IPS-20b (cell line): ENCODE measurements around the gene ANKS1A.
"Not testable (repeated sequence)": the region's sequence is repeated elsewhere in the genome, so short reads cannot be mapped to it uniquely, and the experiment has no call there.

Experiments
- H3K27ac ChIP-seq: one replicate; pipeline ENCODE4 v1.5.1; 2013; ENCODE audit warnings: low read length
- H3K27me3 ChIP-seq: 2 replicates; pipeline ENCODE4 v1.6.1; 2013; ENCODE audit warnings: mild to moderate bottlenecking, low read length, inconsistent platforms; ENCODE audit not compliant: insufficient read depth
- H3K36me3 ChIP-seq: 2 replicates; pipeline ENCODE4 v1.6.1; 2013; ENCODE audit warnings: low read depth, mild to moderate bottlenecking, inconsistent platforms, low read length, moderate library complexity; ENCODE audit not compliant: insufficient read depth
- H3K4me1 ChIP-seq: 2 replicates; pipeline ENCODE4 v1.6.1; 2013; ENCODE audit warnings: mild to moderate bottlenecking, control low read depth, inconsistent platforms, low read length, moderate library complexity; ENCODE audit not compliant: insufficient read depth
- H3K4me3 ChIP-seq: 2 replicates; pipeline ENCODE4 v1.5.1; 2013; ENCODE audit warnings: mild to moderate bottlenecking, low read length, inconsistent platforms
- H3K9ac ChIP-seq: 2 replicates; pipeline ENCODE4 v1.6.1; 2013; ENCODE audit warnings: low read depth, mild to moderate bottlenecking, inconsistent platforms, low read length, moderate library complexity
- H3K9me3 ChIP-seq: 2 replicates; pipeline ENCODE4 v1.6.1; 2013; ENCODE audit warnings: mild to moderate bottlenecking, low read depth, low read length, inconsistent platforms; ENCODE audit not compliant: insufficient read depth

ANKS1A gene

DNA sequence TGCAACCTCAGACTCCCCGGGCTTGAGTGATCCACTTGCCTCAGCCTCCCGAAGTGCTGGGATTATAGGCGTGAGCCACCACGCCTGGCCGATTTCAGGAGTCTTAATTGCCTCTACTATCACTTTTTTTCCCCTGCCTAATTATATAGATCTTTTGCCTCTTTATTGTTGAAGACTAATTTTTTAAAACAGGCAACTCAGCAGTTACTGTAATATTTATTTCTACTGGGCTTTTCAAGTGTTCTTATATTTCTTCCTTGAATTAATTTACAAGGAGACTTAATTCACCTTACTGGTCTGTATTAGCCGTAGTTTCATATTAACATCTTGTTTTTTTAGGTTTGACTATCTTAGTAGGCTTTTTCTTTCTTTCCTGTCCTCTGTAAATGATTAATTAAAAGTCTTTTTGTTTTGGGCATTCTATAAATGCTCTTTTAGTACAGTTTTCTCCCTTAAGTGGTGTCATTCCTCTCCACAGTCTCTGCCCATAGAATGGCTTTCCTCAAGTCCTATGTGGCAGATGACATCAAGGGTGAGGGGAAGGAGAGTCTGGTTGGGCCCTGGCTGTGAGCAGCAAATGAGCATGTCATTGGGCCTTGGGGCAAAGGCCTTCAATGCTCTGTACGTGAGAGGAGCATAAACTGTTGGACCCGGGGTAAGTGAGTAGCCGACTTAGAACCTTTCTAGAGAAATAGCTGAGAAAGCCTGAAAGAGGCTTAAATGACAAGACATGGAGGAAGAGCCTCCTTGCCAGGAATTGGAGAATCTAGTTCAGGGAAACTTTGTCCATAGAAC is 36.0 kb downstream of the ANKS1A start:
- no peak overlapping the region for H3K4me3 ChIP-seq
- H3K27ac ChIP-seq = no peak overlapping the region
- peaks cover 16% of the 10 kb centered on the region for H3K4me1 ChIP-seq
- H3K36me3 ChIP-seq = no peaks in the 10 kb centered on the region
- 0 out of 2 replicates have a peak, but pooled peaks cover 11% of the 10 kb centered on the region for H3K27me3 ChIP-seq
- no peak overlapping the region for H3K9ac ChIP-seq
- H3K9me3 ChIP-seq = no peaks in the 10 kb centered on the region

DNA sequence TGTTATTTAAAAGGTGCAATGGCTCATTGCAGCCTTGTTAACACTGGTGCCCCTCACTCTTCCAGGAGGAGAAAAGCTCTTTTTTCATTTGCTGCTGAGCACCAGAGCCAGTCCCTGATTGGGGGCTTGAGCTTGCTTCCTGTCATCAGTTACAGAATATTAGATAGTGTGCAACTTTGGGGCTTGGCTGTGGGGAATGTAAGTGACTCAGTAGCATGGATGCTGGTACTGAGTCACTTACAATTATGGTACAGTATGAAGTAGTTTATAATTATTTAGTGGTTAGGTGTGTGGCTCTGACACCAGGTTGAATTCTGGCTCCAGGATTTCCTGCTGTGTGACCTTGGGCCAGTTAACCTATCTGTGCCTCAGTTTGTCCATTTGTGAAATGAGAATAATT is 37.6 kb downstream of the ANKS1A start:
- Histone ChIP-seq H3K27me3 (0 out of 2 replicates have a peak, but pooled peaks cover 11% of the 10 kb centered on the region), H3K27ac (no peak overlapping the region), H3K4me3 (no peak overlapping the region), H3K9ac (no peak overlapping the region), H3K36me3 (no peaks in the 10 kb centered on the region), H3K4me1 (peaks cover 16% of the 10 kb centered on the region), H3K9me3 (no peaks in the 10 kb centered on the region)

DNA sequence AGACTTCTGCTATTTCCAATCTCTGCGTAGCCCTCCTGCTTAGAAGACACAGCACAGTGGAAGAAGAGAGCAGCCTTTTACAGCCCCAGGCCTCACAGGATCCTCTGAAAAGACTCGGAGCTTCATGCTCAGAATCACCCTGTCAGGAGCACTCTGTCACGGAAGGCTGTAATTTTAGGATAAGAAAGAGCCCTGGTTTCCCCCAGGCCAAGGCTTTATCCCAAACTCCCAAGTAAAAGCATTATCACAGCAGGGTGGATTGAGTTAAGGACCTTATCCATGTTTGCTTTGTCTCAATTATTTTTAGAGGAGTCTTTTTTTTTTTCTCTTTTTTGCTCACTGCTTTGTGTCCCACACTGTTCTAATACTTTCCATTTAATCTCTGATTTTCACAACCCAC is 39.2 kb downstream of the ANKS1A start:
- no peaks in the 10 kb centered on the region for H3K36me3 ChIP-seq
- H3K9me3 ChIP-seq = no peaks in the 10 kb centered on the region
- 0 out of 2 replicates have a peak, but pooled peaks cover 11% of the 10 kb centered on the region for H3K27me3 ChIP-seq
- H3K4me1 ChIP-seq = peaks cover 16% of the 10 kb centered on the region
- H3K4me3 ChIP-seq = no peak overlapping the region
- H3K9ac ChIP-seq = no peak overlapping the region
- H3K27ac ChIP-seq = no peak overlapping the region

DNA sequence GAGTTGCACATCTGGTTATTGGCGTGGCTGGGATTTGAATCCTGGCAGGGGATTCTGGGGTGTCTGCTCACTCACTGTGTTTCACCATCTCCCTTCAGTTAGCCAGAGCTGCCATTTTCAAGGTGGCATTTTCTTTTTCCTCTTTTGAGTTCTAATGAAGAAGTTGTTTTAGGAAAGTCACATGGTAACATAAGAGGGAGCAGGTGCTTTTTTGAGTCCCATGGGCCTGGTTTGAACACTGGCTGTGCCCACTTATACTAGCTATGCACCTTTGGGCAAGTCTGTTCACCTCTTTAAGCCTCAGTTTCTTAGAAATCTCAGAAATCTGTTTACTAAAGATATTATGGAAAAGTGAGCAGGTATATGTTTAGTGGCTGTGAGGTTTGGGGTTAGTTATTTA is 39.6 kb downstream of the ANKS1A start:
- no peak overlapping the region for H3K9ac ChIP-seq
- no peaks in the 10 kb centered on the region for H3K36me3 ChIP-seq
- H3K4me1 ChIP-seq = peaks cover 16% of the 10 kb centered on the region
- H3K9me3 ChIP-seq = no peaks in the 10 kb centered on the region
- no peak overlapping the region for H3K4me3 ChIP-seq
- H3K27ac ChIP-seq = no peak overlapping the region
- 0 out of 2 replicates have a peak, but pooled peaks cover 11% of the 10 kb centered on the region for H3K27me3 ChIP-seq

DNA sequence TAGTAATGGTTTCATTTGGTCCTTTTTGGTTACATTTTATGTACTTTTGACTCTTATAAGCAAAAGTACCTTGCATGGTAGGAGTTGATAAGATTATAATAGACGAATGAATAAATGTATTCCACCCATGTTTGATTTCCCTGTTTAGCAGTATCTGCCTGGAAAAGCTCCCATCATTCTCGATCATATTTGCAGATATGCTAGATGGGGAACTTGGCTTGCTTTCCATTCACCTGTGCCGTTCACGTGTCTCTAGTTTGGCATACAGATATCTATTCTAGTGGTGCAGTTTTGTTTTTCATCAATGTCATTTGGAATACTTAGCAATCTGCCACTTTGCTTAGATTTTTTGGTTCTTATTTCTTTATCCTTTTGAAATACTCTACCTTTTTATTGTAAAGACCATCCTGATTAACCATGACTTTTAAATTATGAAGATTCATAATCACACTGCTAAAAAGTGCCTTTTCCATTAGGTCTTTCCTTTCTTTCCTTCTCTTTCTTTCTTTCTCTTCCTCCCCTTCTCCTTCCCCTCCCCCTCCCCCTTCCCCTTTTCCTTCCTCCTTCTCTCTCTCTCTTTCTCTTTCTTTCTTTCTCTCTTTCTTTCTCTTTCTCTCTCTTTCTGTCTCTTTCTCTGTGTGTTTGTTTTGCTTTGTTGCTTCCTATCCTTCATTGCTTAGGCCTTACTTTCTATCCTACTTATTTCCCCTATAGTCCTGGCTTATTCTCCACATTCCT is 40.4 kb downstream of the ANKS1A start:
- Histone ChIP-seq H3K4me3 (no peak overlapping the region), H3K9ac (no peak overlapping the region), H3K36me3 (no peaks in the 10 kb centered on the region), H3K27ac (no peak overlapping the region), H3K4me1 (peaks cover 12% of the 10 kb centered on the region), H3K9me3 (no peaks in the 10 kb centered on the region), H3K27me3 (0 out of 2 replicates have a peak, but pooled peaks cover 11% of the 10 kb centered on the region)

DNA sequence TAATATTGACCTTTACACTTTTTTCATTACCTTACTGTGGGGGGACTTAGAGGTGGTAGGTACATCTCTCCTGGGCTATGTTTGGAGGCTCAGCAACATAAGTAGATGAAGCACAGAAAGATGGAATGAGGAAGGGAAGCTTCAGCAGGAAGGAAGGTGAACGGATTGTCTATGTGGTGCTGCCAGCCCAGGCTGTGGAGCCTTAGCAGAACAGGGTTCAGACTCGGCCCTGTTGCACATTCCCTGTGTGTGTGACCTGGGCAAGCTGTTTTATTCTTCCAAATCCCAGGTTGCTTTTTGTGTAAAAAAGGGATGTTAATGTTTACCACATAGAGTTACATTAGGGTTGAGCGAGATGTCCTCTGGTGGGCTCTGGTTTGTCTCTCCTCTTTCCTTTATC is 41.2 kb downstream of the ANKS1A start:
- Histone ChIP-seq H3K9ac (no peak overlapping the region), H3K4me3 (no peak overlapping the region), H3K36me3 (no peaks in the 10 kb centered on the region), H3K9me3 (no peaks in the 10 kb centered on the region), H3K4me1 (peaks cover 12% of the 10 kb centered on the region), H3K27me3 (0 out of 2 replicates have a peak, but pooled peaks cover 11% of the 10 kb centered on the region), H3K27ac (no peak overlapping the region)

DNA sequence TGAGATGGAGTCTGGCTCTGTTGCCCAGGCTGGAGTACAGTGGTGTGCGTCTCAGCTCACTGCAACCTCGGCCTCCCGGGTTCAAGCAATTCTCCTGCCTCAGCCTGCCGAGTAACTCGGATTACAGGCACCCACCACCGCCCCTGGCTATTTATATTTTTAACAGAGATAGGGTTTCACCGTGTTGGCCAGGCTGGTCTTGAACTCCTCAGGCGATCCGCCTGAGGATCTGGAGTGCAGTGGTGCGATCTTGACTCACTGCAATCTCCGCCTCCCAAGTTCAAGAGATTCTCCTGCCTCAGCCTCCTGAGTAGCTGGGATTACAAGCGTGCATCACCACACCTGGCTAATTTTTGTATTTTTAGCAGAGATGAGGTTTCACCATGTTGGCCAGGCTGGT is 43.1 kb downstream of the ANKS1A start:
- not testable (repeated sequence) for H3K36me3 ChIP-seq, H3K9me3 ChIP-seq, H3K4me3 ChIP-seq, H3K4me1 ChIP-seq, H3K9ac ChIP-seq, H3K27ac ChIP-seq, H3K27me3 ChIP-seq

DNA sequence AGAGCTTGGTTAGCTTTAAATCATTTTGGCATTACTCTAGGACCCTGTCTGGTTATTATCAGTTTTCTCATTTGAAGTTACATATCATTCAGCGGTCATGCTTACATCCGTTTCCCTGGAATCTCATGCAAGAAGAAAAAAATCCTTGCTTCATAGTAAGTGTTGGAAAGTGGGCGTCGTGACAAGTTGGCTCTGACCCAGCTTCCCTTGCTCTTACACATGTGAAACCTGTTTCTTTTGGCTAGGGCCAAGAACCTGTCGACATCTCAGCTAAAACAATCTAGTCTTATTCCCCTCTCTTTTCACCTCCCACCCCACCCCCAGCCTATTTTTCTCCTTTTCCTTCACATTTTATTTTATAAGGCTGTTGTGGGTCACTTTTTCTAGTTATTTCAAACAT is 45.5 kb downstream of the ANKS1A start:
- Histone ChIP-seq H3K27ac (no peak overlapping the region), H3K4me1 (no peaks in the 10 kb centered on the region), H3K9me3 (no peaks in the 10 kb centered on the region), H3K27me3 (no peaks in the 10 kb centered on the region), H3K36me3 (no peaks in the 10 kb centered on the region), H3K9ac (no peak overlapping the region), H3K4me3 (no peak overlapping the region)

DNA sequence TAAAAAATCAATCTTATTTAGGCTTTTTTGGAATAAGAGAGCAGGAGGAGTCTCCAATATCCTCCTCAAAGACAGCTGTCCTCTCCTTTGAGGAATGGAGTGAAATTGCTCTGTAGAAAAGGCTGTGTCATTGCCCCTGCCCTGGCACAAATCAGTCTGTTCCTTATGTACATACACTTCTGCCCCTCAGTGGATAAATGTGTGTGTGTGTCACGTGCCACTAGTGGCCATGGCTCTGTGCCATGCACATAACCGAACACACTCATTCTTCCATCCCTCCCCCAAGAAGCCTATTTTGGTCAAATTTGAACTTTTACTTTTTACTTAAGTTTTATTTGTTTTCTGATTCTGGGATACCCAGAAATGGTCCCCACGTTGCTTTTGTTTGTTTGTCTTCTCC is 49.2 kb downstream of the ANKS1A start:
- H3K4me1 ChIP-seq = no peaks in the 10 kb centered on the region
- no peaks in the 10 kb centered on the region for H3K27me3 ChIP-seq
- no peak overlapping the region for H3K9ac ChIP-seq
- no peaks in the 10 kb centered on the region for H3K36me3 ChIP-seq
- no peak overlapping the region for H3K27ac ChIP-seq
- no peak overlapping the region for H3K4me3 ChIP-seq
- no peaks in the 10 kb centered on the region for H3K9me3 ChIP-seq

DNA sequence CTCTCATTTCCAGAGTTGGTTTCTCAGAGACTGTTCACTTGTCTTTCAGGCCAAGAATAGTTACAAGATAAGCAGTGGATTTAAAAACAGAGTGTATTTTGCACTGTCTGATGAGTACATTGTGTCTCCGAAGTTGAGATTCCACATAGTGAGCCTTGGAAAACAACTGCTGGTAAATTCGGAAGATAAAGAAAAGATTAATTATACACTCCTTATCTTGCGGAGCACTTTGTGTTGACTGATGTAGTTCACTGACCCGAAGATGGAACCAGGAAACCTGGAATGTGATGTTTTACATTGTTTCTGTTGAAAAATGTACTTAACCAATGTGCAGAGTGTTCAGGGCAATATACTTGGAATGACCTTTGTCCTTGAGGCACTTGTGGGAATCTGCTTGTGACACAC is 51.0 kb downstream of the ANKS1A start:
- Histone ChIP-seq H3K4me1 (no peaks in the 10 kb centered on the region), H3K36me3 (no peaks in the 10 kb centered on the region), H3K27ac (no peak overlapping the region)

DNA sequence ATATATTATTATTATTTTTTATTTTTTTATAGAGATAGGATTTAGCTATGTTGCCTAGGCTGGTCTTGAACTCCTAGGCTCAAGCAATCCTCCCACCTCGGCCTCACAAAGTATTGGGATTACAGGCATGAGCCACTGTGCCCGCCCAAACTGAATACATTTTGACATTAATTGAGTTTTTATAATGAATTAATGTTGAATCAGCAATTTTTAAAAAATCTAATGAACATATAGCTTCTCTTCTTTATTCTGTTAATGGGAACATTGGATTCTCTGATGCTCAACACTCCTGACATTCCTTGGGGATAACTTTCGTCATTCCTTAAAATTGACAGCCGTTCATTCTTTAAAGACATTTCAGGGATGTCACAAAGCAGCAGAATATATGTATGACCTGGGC is 52.4 kb downstream of the ANKS1A start:
- no peaks in the 10 kb centered on the region for H3K9me3 ChIP-seq
- H3K4me1 ChIP-seq = no peaks in the 10 kb centered on the region
- no peaks in the 10 kb centered on the region for H3K36me3 ChIP-seq
- H3K4me3 ChIP-seq = no peak overlapping the region
- H3K9ac ChIP-seq = no peak overlapping the region
- no peaks in the 10 kb centered on the region for H3K27me3 ChIP-seq
- H3K27ac ChIP-seq = no peak overlapping the region

More for the DNA sequence above, 51.0 kb downstream of the ANKS1A start:
- Histone ChIP-seq H3K9me3 (no peaks in the 10 kb centered on the region), H3K9ac (no peak overlapping the region), H3K27me3 (no peaks in the 10 kb centered on the region), H3K4me3 (no peak overlapping the region)

DNA sequence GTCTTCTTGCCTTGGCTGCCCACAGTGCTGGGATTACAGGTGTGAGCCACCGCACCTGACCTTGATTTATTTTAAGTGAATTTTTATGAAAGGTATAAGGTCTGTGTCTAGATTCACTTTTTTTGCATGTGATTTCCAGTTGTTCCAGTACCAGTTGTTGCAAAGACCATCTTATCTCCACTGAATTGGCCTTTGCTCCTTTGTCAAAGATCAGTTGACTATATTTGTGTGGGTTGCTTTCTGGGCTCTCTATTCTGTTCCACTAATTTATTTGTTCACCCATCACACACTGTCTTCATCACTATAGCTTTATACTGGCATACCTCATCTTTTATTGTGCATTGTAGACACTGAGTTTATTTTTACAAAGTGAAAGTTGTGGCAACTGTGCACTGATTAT is 56.3 kb downstream of the ANKS1A start:
- no peak overlapping the region for H3K9ac ChIP-seq
- H3K27ac ChIP-seq = no peak overlapping the region
- no peak overlapping the region for H3K4me3 ChIP-seq
- H3K4me1 ChIP-seq = no peaks in the 10 kb centered on the region
- H3K36me3 ChIP-seq = no peaks in the 10 kb centered on the region
- no peaks in the 10 kb centered on the region for H3K9me3 ChIP-seq
- no peaks in the 10 kb centered on the region for H3K27me3 ChIP-seq
